ENCODE measurements around the gene UBE2I.

- TF ChIP-seq CTCF (IDR thresholded peaks at IDR 0.05; ENCODE audit: insufficient read depth, low read length, poor library complexity, severe bottlenecking) (no peak), EZH2phosphoT487 (conservative IDR thresholded peaks at IDR 0.05; ENCODE audit: low read length) (no peak)
Measured at GRCh38 chr16:1277151-1277598, 32.3 kb upstream of the UBE2I start.

All from SU-DHL-6 (cell line).